OCI-LY3 (cell line): ENCODE measurements around the gene SLC1A5.

Source experiments
- H2AFZ ChIP-seq: fragments of 200-600, 300-600 bp; shearing (Covaris generic); 2 replicates; pipeline ENCODE4 v1.6.0; 2014; ENCODE audit warnings: antibody characterized with exemption, low read depth, low read length
- H3K27ac ChIP-seq: fragments of 200-600, 300-600 bp; sonication (generic); 2 replicates; pipeline ENCODE4 v1.5.1; 2014; ENCODE audit warnings: mild to moderate bottlenecking, low read length, moderate library complexity, mixed read lengths
- H3K27me3 ChIP-seq: fragments of 200-600, 300-600 bp; sonication (generic); 2 replicates; pipeline ENCODE4 v1.6.1; 2014; ENCODE audit warnings: low read depth, low read length, mixed read lengths
- H3K36me3 ChIP-seq: fragments of 200-600, 300-600 bp; sonication (generic); replicated peaks from 2 replicates; pipeline ENCODE3; 2014; ENCODE audit warnings: low read depth, low read length, mixed read lengths
- H3K4me1 ChIP-seq: fragments of 300-600, 200-600 bp; sonication (generic); 2 replicates; pipeline ENCODE4 v1.6.1; 2014; ENCODE audit warnings: low read length, mixed read lengths
- H3K4me2 ChIP-seq: fragments of 200-600, 300-600 bp; sonication (generic); 2 replicates; pipeline ENCODE4 v1.6.1; 2014; ENCODE audit warnings: low read length, mixed read lengths
- H3K4me3 ChIP-seq: fragments of 300-600, 200-600 bp; sonication (generic); 2 replicates; pipeline ENCODE4 v1.5.1; 2014; ENCODE audit warnings: antibody characterized with exemption, mild to moderate bottlenecking, low read length, moderate library complexity
- H3K79me2 ChIP-seq: fragments of 300-600, 200-600 bp; shearing (Covaris generic); 2 replicates; pipeline ENCODE4 v1.6.1; 2014; ENCODE audit warnings: mild to moderate bottlenecking, low read length, mixed read lengths
- H3K9ac ChIP-seq: fragments of 300-600, 200-600 bp; shearing (Covaris generic); 2 replicates; pipeline ENCODE4 v1.6.0; 2014; ENCODE audit warnings: mild to moderate bottlenecking, low read length, moderate library complexity
- H3K9me3 ChIP-seq: fragments of 200-600, 300-600 bp; shearing (Covaris generic); 2 replicates; pipeline ENCODE4 v1.6.1; 2014; ENCODE audit warnings: low read length, mixed read lengths; ENCODE audit not compliant: insufficient read depth
- H4K20me1 ChIP-seq: fragments of 200-600, 300-600 bp; sonication (generic); 2 replicates; pipeline ENCODE4 v1.6.1; 2016; ENCODE audit warnings: low read length, mixed read lengths; ENCODE audit not compliant: insufficient read depth
- CTCF ChIP-seq: fragments of 200-600, 300-600 bp; sonication (generic); IDR thresholded peaks from 2 replicates; pipeline ENCODE4 v1.5.1; 2014; ENCODE audit warnings: antibody characterized with exemption, low read length, low read depth
- EZH2phosphoT487 ChIP-seq: fragments of 200-600 bp; shearing (Covaris generic); IDR thresholded peaks from 2 replicates; pipeline ENCODE4 v1.6.1; 2018; ENCODE audit warnings: antibody characterized with exemption, mixed run types, low read depth

The SLC1A5 gene

DNA sequence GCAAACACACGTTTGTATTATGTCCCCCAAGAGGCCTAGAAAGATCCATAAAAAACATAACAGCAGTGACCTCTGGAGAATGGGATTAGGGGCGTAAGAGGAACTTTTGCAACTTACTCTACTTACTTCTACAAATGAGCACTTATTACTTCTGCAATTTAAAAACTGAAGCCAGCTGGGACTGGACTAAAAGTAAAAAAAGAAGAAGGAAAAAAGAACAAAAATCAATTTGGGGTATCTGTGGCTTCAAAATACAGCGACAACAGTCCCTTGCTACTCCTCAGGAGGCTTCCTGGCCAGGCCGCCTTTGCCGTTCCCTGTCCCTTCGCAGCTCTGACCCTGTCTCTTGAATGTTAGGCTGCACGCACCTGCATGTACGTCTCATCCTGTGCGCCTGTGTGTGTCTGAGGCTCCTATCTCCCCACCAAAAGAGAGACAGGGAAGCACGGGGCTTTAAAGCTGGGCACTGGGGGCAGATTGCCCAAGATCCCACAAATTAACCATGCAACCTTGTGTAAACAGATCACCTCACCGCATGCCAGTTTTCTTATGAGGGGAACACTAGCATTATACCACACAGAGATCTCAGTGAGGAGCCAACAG, 54.6 kb downstream of the SLC1A5 start:
- no peak overlapping the region for H2AFZ ChIP-seq
- no peaks in the 10 kb centered on the region for H3K27me3 ChIP-seq
- peaks cover 75% of the 10 kb centered on the region for H3K36me3 ChIP-seq
- H4K20me1 ChIP-seq, result peaks cover 69% of the 10 kb centered on the region
- H3K4me3 ChIP-seq, result no peak overlapping the region
- no peak for TF ChIP-seq CTCF
- TF ChIP-seq EZH2phosphoT487, result no peak
- H3K27ac ChIP-seq, result no peak overlapping the region
- no peaks in the 10 kb centered on the region for H3K9me3 ChIP-seq
- H3K4me1 ChIP-seq, result no peaks in the 10 kb centered on the region
- H3K79me2 ChIP-seq, result peaks cover 64% of the 10 kb centered on the region
- no peak overlapping the region for H3K4me2 ChIP-seq
- no peak overlapping the region for H3K9ac ChIP-seq

GRCh38 chr19:46732966-46733689, 55.3 kb downstream of the SLC1A5 start:
- Histone ChIP-seq H3K9me3 (no peaks in the 10 kb centered on the region), H3K79me2 (peaks cover 63% of the 10 kb centered on the region), H3K36me3 (peaks cover 73% of the 10 kb centered on the region), H3K9ac (no peak overlapping the region), H3K4me3 (no peak overlapping the region), H3K4me2 (no peak overlapping the region), H3K27ac (no peak overlapping the region), H3K4me1 (no peaks in the 10 kb centered on the region), H3K27me3 (no peaks in the 10 kb centered on the region), H4K20me1 (peaks cover 69% of the 10 kb centered on the region), H2AFZ (no peak overlapping the region)
- no peak for TF ChIP-seq CTCF
- TF ChIP-seq EZH2phosphoT487, result no peak

DNA sequence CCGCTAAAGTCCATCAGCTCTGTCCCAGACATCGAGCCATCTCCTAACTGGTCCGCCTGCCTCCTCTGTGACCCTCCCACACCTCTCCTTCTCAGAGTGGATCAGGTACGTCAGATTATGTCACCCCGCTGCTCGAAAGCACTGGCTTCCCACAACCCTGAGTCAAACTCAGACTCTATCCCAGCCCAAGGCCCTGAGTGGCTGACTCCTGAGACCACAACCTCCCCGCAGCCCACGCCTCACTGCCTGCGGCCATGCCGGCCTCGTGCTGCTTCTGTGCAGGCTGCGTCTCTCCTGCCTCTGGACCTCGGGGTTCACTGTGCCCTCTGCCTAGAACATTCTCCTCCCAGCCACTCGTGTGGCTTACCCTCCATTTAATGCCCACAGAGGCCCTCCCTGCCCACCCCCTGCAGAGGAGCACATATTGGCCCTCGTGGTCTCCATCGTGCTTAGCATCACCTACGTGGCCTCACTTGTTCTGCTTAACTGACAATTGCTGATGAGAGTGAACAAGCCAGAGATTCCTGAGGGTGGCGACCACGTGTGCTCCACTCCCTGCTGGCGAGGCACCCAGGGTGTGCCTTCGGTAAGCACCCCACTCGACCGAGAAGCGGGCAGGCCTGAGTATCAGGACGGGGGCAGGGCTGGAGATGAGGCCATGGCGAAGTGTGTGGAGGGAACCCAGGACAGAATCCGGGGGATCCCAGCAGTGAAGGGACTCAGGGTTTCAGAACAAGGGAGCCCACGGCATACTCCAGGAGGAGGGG, 56.0 kb downstream of the SLC1A5 start:
- H3K9ac ChIP-seq, result no peak overlapping the region
- H3K27ac ChIP-seq, result no peak overlapping the region
- no peaks in the 10 kb centered on the region for H3K9me3 ChIP-seq
- no peak overlapping the region for H2AFZ ChIP-seq
- H4K20me1 ChIP-seq, result peaks cover 63% of the 10 kb centered on the region
- TF ChIP-seq EZH2phosphoT487 (no peak), CTCF (no peak)
- H3K4me3 ChIP-seq, result no peak overlapping the region
- peaks cover 61% of the 10 kb centered on the region for H3K79me2 ChIP-seq
- H3K4me1 ChIP-seq, result no peaks in the 10 kb centered on the region
- no peaks in the 10 kb centered on the region for H3K27me3 ChIP-seq
- H3K4me2 ChIP-seq, result no peak overlapping the region
- H3K36me3 ChIP-seq, result peaks cover 73% of the 10 kb centered on the region

GRCh38 chr19:46731584-46731983, 56.8 kb downstream of the SLC1A5 start:
- no peak overlapping the region for H3K9ac ChIP-seq
- H3K9me3 ChIP-seq, result no peaks in the 10 kb centered on the region
- no peak overlapping the region for H3K27ac ChIP-seq
- H4K20me1 ChIP-seq, result peaks cover 57% of the 10 kb centered on the region
- TF ChIP-seq EZH2phosphoT487 (no peak), CTCF (no peak)
- H3K4me1 ChIP-seq, result no peaks in the 10 kb centered on the region
- H2AFZ ChIP-seq, result no peak overlapping the region
- no peak overlapping the region for H3K4me2 ChIP-seq
- peaks cover 74% of the 10 kb centered on the region for H3K36me3 ChIP-seq
- no peak overlapping the region for H3K4me3 ChIP-seq
- no peaks in the 10 kb centered on the region for H3K27me3 ChIP-seq
- peaks cover 56% of the 10 kb centered on the region for H3K79me2 ChIP-seq
